Cardiac fibroblast (primary cell): ENCODE measurements around the gene AFAP1L1.

ENCODE experiments used
- DNase-seq, 2 donors: peaks; one replicate each; pipeline versions ENCODE4 v3.0.0 to v3.0.0-alpha.2; 2010; ENCODE audit warnings: low read depth in 2 of 2
- H3K4me3 ChIP-seq, 2 donors: replicated peaks in 1 of 2; 1 replicate in 1 of 2; 2 replicates in 1 of 2; pipeline ENCODE4 v1.5.1; 2011; ENCODE audit warnings: low read depth in 2 of 2, low read length in 2 of 2, mild to moderate bottlenecking in 2 of 2, moderate library complexity in 1 of 2
- CTCF ChIP-seq: IDR thresholded peaks from one replicate; pipeline ENCODE4 v1.5.1; 2011; ENCODE audit warnings: low read depth, mild to moderate bottlenecking, low read length, inconsistent platforms

Gene AFAP1L1

DNA sequence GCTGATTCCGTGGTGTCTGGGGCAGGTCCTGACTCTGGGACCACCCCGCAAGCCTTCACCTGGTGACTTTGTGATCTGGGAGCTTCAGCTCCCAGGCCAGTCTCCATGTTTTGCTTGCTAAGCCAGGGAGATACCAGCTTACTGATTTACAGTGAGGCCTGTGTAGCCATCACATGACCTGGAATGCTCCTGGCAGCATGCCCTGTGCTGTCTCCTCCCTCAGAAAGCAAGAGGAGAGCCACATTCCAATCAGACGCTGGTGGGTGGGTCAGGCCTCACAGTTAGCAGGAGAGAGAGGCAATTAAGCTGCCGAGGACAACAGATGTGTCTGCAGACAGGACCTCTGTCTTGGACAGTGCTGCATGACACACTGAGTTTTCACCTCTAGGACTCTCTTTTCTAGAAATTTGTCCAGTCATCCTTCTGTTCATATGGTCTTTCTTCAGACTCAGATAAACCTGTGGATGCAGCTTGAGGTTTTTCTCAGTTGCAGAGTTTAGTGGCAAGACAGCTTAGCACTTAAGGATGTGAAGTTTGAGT, 49.2 kb downstream of the AFAP1L1 start:
- DNase-seq = peak; percentile 92 to 97
- TF ChIP-seq CTCF = no peak
- H3K4me3 ChIP-seq = no peak overlapping the region

GRCh38 chr5:149322518-149322917, 50.9 kb downstream of the AFAP1L1 start:
- TF ChIP-seq CTCF = no peak
- H3K4me3 ChIP-seq = no peak overlapping the region
- DNase-seq = no peak

DNA sequence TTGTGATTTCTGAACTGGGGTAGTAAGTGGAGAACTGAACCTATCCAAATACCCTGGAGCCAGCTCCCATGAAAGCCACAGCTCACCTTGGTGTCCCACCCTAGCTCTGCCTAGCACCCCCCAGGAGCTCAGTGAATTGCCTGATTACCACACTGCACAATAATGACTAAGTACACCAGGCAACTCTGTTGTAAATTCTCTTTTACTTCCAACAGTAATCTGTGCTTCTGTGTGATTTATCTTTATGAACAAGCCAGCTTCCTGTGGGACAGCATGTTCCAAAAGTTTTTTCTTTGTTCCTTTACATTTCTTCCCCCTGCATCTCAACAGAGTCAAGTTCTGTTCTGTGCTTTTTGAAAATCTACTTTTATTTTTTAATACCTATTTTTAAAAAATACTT, 51.6 kb downstream of the AFAP1L1 start:
- peak; percentile 76 to 78 for DNase-seq
- no peak overlapping the region for H3K4me3 ChIP-seq
- TF ChIP-seq CTCF = no peak

DNA sequence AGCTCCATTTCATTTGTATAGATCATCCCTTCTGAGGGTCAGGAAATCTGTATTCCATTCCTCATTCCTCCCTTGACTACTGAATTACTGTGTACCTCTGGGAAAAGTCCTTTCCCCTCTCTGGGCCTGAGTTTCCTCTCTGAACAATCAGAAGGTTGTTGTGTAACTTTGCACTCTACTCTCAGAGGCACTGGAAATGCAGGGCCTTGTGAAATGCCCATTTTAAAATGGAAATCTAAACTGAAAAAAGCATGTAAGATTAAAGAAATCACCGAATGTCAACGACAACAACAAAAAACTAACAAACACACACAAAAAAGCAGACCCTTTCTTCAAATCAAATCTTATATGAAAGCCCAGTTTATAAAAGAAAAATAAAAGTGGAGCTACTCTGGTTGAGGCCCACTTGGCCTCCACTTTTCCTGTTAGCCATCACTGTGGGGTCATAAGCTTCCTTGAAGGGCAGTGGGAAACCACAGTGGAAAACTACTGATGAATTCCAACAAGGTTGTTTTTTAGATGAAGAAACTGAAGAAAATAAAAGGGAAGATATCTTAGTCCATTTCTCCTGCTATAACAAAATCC, 52.1 kb downstream of the AFAP1L1 start:
- H3K4me3 ChIP-seq = no peak overlapping the region
- DNase-seq = peak; percentile 80 to 84
- no peak for TF ChIP-seq CTCF

- TF ChIP-seq CTCF = no peak
- peak in 1 of 2 donors; percentile 46 for DNase-seq
- H3K4me3 ChIP-seq = no peak overlapping the region
Measured at GRCh38 chr5:149324641-149325040, 53.0 kb downstream of the AFAP1L1 start.

- no peak overlapping the region for H3K4me3 ChIP-seq
- TF ChIP-seq CTCF = no peak
- DNase-seq = peak in 1 of 2 donors; percentile 65
Measured at GRCh38 chr5:149325166-149325735, 53.6 kb downstream of the AFAP1L1 start.

GRCh38 chr5:149325894-149326293, 54.2 kb downstream of the AFAP1L1 start:
- TF ChIP-seq CTCF = no peak
- DNase-seq = peak in 1 of 2 donors; percentile 77
- no peak overlapping the region for H3K4me3 ChIP-seq
